ENCODE measurements around the gene HDAC4.

GRCh38 chr2:239001794-239002193 is 399.0 kb downstream of the HDAC4 start:
- TF ChIP-seq, protein P1, sequence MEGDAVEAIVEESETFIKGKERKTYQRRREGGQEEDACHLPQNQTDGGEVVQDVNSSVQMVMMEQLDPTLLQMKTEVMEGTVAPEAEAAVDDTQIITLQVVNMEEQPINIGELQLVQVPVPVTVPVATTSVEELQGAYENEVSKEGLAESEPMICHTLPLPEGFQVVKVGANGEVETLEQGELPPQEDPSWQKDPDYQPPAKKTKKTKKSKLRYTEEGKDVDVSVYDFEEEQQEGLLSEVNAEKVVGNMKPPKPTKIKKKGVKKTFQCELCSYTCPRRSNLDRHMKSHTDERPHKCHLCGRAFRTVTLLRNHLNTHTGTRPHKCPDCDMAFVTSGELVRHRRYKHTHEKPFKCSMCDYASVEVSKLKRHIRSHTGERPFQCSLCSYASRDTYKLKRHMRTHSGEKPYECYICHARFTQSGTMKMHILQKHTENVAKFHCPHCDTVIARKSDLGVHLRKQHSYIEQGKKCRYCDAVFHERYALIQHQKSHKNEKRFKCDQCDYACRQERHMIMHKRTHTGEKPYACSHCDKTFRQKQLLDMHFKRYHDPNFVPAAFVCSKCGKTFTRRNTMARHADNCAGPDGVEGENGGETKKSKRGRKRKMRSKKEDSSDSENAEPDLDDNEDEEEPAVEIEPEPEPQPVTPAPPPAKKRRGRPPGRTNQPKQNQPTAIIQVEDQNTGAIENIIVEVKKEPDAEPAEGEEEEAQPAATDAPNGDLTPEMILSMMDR (conservative IDR thresholded peaks at IDR 0.05; ENCODE audit: low read depth, low read length): no peak
- no peak for TF ChIP-seq RFX5 (IDR thresholded peaks at IDR 0.05; ENCODE audit: low read depth, low read length)
- TF ChIP-seq POLR2A (IDR thresholded peaks at IDR 0.05; ENCODE audit: low read depth, low read length): no peak
- no peak for TF ChIP-seq ELK1 (IDR thresholded peaks at IDR 0.05; ENCODE audit: borderline replicate concordance, low read depth, low read length)
- TF ChIP-seq, protein P2, sequence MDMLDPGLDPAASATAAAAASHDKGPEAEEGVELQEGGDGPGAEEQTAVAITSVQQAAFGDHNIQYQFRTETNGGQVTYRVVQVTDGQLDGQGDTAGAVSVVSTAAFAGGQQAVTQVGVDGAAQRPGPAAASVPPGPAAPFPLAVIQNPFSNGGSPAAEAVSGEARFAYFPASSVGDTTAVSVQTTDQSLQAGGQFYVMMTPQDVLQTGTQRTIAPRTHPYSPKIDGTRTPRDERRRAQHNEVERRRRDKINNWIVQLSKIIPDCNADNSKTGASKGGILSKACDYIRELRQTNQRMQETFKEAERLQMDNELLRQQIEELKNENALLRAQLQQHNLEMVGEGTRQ (IDR thresholded peaks at IDR 0.05; ENCODE audit: low read depth, low read length): no peak
- TF ChIP-seq CEBPB (IDR thresholded peaks at IDR 0.05; ENCODE audit: low read depth, low read length): no peak
- no peak for TF ChIP-seq MXI1 (IDR thresholded peaks at IDR 0.05; ENCODE audit: borderline replicate concordance, low read depth, low read length)
- TF ChIP-seq BHLHE40 (IDR thresholded peaks at IDR 0.05; ENCODE audit: low read depth, low read length): no peak
- TF ChIP-seq MAZ (IDR thresholded peaks at IDR 0.05; ENCODE audit: borderline replicate concordance, low read depth, low read length): no peak
- no peak for TF ChIP-seq RAD21 (IDR thresholded peaks at IDR 0.05; ENCODE audit: low read length)

Data from IMR-90 (cell line).